Osteoblast (primary cell): ENCODE measurements around the gene RBM10. TPM values are rescaled to one million over a fixed set of nuclear protein-coding genes. Genes with fewer than 3 reads are reported as not detected.
A peak's percentile ranks its signal among the peaks of the same experiment; 100 is the strongest.

ENCODE experiments used
- DNase-seq: peaks from one replicate; pipeline ENCODE4 v3.0.0; 2011; ENCODE audit warnings: low spot score, mixed read lengths; ENCODE audit not compliant: insufficient read length; ENCODE audit errors: missing footprints
- H2AFZ ChIP-seq: 2 replicates; pipeline ENCODE4 v1.6.0; 2011; ENCODE audit warnings: mild to moderate bottlenecking, low read length
- H3K27ac ChIP-seq: 2 replicates; pipeline ENCODE4 v1.5.1; 2011; ENCODE audit warnings: mild to moderate bottlenecking, low read depth, low read length, moderate library complexity
- H3K27me3 ChIP-seq: 2 replicates; pipeline ENCODE4 v1.6.0; 2012; ENCODE audit warnings: mild to moderate bottlenecking, control low read depth, inconsistent platforms, low read length, moderate library complexity; ENCODE audit not compliant: insufficient read depth
- H3K36me3 ChIP-seq: 2 replicates; pipeline ENCODE4 v1.5.1; 2011; ENCODE audit warnings: mild to moderate bottlenecking, low read length, control low read depth, moderate library complexity; ENCODE audit not compliant: insufficient read depth
- H3K4me1 ChIP-seq: 2 replicates; pipeline ENCODE4 v1.5.1; 2011; ENCODE audit warnings: mild to moderate bottlenecking, low read length, control low read depth, moderate library complexity; ENCODE audit not compliant: insufficient read depth
- H3K4me2 ChIP-seq: 2 replicates; pipeline ENCODE4 v1.6.0; 2011; ENCODE audit warnings: mild to moderate bottlenecking, low read length; ENCODE audit not compliant: insufficient read depth
- H3K4me3 ChIP-seq: fragments of 200-600 bp; sonication (generic); 3 replicates; pipeline ENCODE4 v1.5.1; 2012; ENCODE audit warnings: mild to moderate bottlenecking, low read length, inconsistent platforms; ENCODE audit not compliant: insufficient read depth
- H3K79me2 ChIP-seq: 2 replicates; pipeline ENCODE4 v1.6.0; 2012; ENCODE audit warnings: mild to moderate bottlenecking, low read length, control low read depth, inconsistent platforms; ENCODE audit not compliant: insufficient read depth
- H3K9me3 ChIP-seq: 2 replicates; pipeline ENCODE4 v1.5.1; 2011; ENCODE audit warnings: low read depth, low read length, control low read depth
- H4K20me1 ChIP-seq: 2 replicates; pipeline ENCODE4 v1.6.0; 2012; ENCODE audit warnings: mild to moderate bottlenecking, low read length, control low read depth; ENCODE audit not compliant: insufficient read depth
- total RNA-seq: library from RNA; depleted of rRNA; stranded (reverse); fragments of >200 nt; gene quantifications from 2 replicates; pipeline ENCODE4 v1.2.3, GENCODE V29; 2012
- TF ChIP-seq, protein P1 (sequence below): IDR thresholded peaks from 2 replicates; pipeline ENCODE4 v1.5.1; 2011; ENCODE audit warnings: mild to moderate bottlenecking, low read depth, low read length, moderate library complexity; ENCODE audit errors: extremely low read depth

Gene RBM10
- total RNA-seq, 1 donor, result 32.9 TPM

DNA sequence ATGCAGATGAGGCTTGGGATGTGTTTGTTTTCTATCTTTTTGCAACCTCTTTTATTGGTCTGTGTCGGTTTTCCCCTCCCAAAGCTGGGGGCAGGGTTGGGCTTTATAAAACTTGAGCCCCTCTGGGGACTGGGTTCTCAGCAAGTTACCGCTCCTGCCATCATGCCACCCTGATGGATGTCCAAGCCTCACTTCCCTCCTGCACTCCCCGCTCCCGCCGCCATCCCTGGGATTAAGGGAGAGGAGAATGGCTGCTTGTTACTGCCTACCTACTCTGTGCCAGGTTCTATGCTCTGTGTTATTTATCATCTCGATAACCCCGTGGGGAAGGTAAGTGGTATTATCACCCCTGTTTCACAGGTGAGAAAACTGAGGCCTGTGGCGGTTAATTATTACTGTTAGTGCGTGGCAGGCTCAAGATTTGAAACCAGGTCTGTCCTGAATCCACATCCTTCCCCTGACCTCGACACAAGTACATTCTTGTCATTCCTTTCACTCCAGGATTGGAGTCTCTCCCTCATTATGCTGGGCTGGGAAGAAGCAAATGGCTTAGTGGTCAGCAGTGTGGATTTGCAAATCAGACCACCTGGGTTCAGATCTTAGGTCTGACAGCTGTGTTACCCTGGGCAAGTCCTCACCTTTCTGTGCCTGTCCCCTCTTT lies 53.1 kb downstream of the RBM10 start:
- peaks cover 79% of the 10 kb centered on the region for H3K79me2 ChIP-seq
- DNase-seq, result peak; percentile 37
- H3K27ac ChIP-seq, result peak overlapping the region; percentile 24
- H3K4me1 ChIP-seq, result peaks cover 43% of the 10 kb centered on the region
- H3K4me2 ChIP-seq, result peak overlapping the region; percentile 39
- H3K4me3 ChIP-seq, result no peak overlapping the region
- no peaks in the 10 kb centered on the region for H3K27me3 ChIP-seq
- TF ChIP-seq, protein P1, sequence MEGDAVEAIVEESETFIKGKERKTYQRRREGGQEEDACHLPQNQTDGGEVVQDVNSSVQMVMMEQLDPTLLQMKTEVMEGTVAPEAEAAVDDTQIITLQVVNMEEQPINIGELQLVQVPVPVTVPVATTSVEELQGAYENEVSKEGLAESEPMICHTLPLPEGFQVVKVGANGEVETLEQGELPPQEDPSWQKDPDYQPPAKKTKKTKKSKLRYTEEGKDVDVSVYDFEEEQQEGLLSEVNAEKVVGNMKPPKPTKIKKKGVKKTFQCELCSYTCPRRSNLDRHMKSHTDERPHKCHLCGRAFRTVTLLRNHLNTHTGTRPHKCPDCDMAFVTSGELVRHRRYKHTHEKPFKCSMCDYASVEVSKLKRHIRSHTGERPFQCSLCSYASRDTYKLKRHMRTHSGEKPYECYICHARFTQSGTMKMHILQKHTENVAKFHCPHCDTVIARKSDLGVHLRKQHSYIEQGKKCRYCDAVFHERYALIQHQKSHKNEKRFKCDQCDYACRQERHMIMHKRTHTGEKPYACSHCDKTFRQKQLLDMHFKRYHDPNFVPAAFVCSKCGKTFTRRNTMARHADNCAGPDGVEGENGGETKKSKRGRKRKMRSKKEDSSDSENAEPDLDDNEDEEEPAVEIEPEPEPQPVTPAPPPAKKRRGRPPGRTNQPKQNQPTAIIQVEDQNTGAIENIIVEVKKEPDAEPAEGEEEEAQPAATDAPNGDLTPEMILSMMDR, result no peak
- peaks cover 74% of the 10 kb centered on the region for H4K20me1 ChIP-seq
- no peaks in the 10 kb centered on the region for H3K9me3 ChIP-seq
- H3K36me3 ChIP-seq, result peaks cover 52% of the 10 kb centered on the region
- no peak overlapping the region for H2AFZ ChIP-seq

DNA sequence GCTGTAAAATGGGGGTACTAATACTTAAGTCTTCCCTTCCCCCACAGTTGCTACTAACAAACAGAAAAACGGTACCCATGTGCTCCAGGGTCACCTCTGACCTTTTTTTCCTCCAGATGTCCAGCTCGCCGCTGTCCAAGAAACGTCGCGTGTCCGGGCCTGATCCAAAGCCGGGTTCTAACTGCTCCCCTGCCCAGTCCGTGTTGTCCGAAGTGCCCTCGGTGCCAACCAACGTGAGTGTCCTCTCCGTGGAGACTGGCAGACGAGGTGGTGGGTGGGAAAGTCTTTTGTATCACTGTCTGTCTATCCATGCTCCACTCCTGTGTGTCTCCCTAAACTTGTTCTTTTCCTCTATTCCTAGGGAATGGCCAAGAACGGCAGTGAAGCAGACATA lies 53.7 kb downstream of the RBM10 start:
- no peak overlapping the region for H3K27ac ChIP-seq
- peaks cover 78% of the 10 kb centered on the region for H4K20me1 ChIP-seq
- no peaks in the 10 kb centered on the region for H3K9me3 ChIP-seq
- H3K4me2 ChIP-seq, result no peak overlapping the region
- H3K79me2 ChIP-seq, result peaks cover 78% of the 10 kb centered on the region
- no peak overlapping the region for H3K4me3 ChIP-seq
- H3K27me3 ChIP-seq, result no peaks in the 10 kb centered on the region
- TF ChIP-seq, protein P1, result no peak
- H3K4me1 ChIP-seq, result peaks cover 40% of the 10 kb centered on the region
- peaks cover 57% of the 10 kb centered on the region for H3K36me3 ChIP-seq
- peak; percentile 9 for DNase-seq
- H2AFZ ChIP-seq, result no peak overlapping the region

DNA sequence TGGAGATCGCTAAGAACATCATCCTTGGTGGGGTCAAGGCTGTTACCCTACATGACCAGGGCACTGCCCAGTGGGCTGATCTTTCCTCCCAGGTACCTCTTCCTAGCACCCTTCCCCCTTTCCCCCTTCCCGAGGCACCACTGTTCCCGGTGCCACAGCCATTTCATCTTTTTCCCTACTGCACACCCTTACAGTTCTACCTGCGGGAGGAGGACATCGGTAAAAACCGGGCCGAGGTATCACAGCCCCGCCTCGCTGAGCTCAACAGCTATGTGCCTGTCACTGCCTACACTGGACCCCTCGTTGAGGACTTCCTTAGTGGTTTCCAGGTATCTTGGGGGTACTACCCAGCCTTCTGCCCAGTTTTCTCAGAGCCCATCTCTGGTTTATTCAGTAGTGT lies 54.3 kb downstream of the RBM10 start:
- peaks cover 72% of the 10 kb centered on the region for H3K79me2 ChIP-seq
- no peaks in the 10 kb centered on the region for H3K9me3 ChIP-seq
- H3K4me3 ChIP-seq, result no peak overlapping the region
- no peak overlapping the region for H3K4me2 ChIP-seq
- H3K4me1 ChIP-seq, result peaks cover 40% of the 10 kb centered on the region
- no peak overlapping the region for H3K27ac ChIP-seq
- peaks cover 80% of the 10 kb centered on the region for H4K20me1 ChIP-seq
- H3K36me3 ChIP-seq, result peaks cover 63% of the 10 kb centered on the region
- DNase-seq, result peak; percentile 61
- TF ChIP-seq, protein P1, result no peak
- no peaks in the 10 kb centered on the region for H3K27me3 ChIP-seq
- H2AFZ ChIP-seq, result no peak overlapping the region

DNA sequence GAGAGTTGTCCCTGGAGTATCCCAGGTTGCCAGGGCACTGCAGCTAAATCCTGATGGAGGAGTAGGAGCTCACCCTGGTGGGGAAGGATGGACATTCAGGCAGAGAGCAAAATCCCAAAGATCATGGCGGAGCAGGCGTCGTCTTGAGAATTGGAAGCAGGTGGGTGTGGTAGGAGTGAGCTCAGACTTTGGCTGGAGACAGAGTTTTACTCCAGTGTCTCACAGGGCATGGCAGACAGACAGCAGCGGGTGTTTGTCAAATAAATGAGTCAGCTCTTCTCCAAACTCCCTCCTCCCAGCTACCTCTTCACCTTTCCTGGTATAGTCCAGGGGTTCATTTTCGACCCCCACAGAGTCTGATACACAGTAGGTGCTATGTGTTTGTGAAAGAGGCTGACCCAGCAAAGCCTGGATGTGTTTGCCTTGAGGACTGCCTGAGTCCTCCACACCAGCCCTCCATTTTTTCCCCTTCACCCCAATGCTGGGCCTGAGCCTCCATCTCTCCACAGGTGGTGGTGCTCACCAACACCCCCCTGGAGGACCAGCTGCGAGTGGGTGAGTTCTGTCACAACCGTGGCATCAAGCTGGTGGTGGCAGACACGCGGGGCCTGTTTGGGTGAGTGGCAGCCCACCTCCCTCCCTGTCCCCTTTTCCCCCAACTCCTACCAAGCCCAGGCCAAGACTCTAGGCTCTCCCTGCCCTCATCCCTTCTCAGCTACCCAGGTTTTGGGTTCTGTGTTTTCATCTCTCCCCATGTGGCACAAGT lies 55.5 kb downstream of the RBM10 start:
- Histone ChIP-seq H3K36me3 (peaks cover 75% of the 10 kb centered on the region), H3K9me3 (no peaks in the 10 kb centered on the region), H3K79me2 (peaks cover 60% of the 10 kb centered on the region), H2AFZ (no peak overlapping the region), H3K4me2 (no peak overlapping the region), H3K27ac (peak overlapping the region; percentile 6), H3K4me3 (no peak overlapping the region), H3K4me1 (peaks cover 28% of the 10 kb centered on the region), H4K20me1 (peaks cover 84% of the 10 kb centered on the region), H3K27me3 (no peaks in the 10 kb centered on the region)
- TF ChIP-seq, protein P1, result peak; percentile 59
- DNase-seq, result peak; percentile 88
